DMS153 (cell line): Measurements from ENCODE around the gene FXYD7.
"Not testable (repeated sequence)": the region's sequence is repeated elsewhere in the genome, so short reads cannot be mapped to it uniquely, and the experiment has no call there.

Source experiments
- DNase-seq: peaks from one replicate; lab custom pipeline; 2025; lab: John Stamatoyannopoulos, UW

Gene FXYD7

DNA sequence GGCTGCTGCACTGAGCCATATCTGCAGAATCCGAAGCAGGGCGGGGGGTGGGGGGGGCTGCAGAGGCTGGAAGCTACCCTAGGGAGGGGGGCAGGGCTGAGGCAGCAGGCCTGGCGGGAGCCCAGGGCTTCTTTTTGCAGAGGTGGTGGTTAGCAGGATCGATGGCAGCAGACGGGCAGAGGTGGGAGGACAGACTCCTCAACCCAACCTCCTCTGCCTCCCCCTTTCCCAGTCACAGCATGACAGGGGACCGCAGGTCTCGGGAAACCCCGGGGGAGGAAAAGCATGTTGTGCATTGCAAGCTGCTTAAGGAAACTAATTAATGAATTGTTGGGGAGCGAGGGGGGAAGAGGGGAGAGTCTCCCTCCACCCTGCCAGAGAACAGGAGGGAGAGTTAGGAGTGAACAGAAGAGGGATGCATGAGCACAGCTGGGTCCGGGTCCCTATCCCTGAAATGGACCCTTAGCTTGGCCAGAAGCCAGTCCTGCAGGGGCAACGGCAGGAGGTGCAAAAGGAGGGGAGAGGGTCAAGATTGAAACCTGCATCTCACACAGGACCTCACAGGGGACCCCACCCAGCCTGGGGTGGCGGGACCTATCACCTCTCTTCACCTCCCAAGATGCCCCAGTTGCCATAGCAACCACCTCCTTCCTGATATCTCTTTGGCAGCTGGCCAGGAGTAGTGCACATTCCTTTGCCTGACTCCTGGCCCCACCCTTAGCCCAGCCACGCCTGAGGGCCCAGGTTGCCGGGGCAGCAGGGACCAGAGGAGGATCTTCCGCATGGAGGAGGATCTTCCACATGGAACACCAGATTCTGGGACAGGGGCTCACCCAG is 1.8 kb downstream of the FXYD7 start:
- no peak for DNase-seq

DNA sequence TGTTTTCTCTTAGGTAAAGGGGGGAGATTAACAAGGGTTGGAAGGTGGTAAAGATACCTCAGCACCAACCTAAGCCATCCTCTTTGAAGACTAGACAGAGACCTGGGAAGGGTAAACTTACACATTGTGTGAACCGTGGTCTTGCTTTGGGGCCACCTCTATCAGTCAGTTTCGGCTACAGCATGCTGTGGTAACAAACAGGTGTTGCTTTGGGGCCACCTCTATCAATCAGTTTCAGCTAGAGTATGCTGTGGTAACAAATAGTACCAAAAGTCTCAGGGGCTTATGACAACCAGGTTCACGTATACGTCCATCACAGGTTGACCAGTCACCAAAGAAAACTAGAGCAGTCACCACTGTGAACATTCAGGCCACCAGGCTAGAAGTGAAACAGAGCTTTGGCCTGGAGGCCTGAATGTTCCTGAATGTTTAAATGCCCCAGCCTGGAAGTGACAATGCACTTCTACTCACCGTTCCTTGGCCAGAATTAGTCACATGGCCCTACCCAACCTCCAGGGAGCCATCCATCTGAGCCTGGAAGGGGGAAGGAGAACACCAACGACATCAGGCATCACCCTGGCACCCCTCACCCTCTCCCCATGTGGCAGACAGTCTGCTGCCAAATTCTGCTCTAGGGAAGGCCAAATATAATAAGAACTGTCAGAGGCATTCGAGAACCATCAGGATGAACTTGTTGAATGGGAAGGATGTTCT is 3.8 kb downstream of the FXYD7 start:
- DNase-seq = no peak

DNA sequence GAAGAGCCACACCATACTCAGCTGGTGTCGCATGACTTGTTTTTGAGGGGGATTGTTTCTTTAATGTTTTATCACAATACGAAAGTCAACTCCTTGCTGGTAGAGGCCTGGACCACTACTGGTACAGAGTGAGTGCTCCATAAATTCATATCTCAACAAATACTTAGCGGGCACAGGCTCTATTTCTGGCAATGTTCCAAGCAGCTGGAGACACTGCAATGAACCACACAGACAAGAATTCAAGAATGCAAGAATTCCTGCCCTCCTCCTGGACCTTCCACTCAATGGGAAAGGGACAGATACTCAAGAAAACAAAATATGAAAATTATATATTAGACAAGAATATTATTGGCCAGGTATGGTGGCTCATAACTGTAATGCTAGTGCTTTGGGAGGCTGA is 6.4 kb downstream of the FXYD7 start:
- no peak for DNase-seq

DNA sequence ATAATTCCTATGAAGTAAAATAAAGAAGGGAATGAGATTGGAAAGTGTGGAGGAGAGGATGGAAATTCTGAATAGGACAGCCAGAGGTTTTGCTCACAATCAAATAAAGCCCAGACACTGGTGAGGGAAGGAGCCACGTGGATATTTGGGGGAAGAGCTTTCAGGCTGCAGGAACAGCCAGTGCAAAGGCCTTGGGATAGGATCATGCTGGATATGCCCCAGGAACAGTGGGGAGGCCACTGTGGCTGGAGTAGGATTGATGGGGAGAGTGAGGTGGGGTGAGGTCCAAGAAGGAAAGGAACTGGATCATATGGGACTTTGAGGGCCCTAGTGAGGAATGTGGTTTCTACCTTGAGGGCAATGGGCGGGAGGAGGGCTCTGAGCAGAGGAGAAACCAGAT is 7.4 kb downstream of the FXYD7 start:
- DNase-seq = no peak

DNA sequence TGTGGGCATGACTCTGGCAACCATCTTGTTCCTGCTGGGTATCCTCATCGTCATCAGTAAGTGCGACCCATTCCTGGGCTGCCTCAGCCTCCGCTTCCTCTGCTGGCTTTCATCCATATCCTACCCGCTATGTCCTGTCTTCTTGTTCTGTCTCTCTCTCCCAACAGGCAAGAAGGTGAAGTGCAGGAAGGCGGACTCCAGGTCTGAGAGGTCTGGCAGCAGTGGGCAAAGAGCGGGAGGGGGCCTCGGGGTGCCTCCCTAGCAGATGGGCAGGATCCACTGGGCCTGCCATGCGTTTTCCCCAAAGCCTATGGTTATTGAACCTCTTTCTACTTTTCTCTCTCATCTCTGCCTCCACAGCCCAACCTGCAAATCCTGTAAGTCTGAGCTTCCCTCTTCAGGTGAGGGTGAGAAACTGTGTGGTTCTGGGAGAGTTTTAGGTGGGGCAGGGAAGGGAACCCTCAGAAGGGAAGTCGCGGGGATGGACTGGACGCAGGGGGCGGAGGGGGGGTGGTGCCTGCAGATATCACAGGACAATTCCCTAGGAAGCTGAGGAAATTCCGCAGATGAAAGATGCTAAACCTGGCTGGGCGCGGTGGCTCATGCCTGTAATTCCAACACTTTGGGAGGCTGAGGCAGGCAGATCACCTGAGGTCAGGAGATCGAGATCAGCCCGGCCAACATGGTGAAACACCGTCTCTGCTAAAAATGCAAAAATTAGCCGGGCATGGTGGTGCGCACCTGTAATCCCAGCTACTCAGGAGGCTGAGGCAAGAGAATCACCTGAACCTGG is 8.4 kb downstream of the FXYD7 start:
- no peak for DNase-seq

DNA sequence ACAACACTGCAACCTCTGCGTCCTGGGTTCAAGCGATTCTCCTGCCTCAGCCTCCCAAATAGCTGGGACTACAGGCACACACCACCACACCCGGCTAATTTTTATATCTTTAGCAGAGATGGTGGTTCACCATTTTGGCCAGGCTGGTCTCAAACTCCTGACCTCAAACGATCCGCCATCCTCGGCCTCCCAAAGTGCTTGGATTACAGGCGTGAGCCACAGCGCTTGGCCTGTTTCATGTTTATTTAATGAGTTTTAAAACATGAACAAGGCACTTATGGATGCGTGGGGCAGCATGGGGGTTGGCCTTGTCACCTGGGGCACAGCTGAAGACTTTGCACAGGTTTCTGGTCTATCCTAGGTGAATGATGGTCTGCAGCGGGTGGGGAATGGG is 10.1 kb downstream of the FXYD7 start:
- DNase-seq = not testable (repeated sequence)

DNA sequence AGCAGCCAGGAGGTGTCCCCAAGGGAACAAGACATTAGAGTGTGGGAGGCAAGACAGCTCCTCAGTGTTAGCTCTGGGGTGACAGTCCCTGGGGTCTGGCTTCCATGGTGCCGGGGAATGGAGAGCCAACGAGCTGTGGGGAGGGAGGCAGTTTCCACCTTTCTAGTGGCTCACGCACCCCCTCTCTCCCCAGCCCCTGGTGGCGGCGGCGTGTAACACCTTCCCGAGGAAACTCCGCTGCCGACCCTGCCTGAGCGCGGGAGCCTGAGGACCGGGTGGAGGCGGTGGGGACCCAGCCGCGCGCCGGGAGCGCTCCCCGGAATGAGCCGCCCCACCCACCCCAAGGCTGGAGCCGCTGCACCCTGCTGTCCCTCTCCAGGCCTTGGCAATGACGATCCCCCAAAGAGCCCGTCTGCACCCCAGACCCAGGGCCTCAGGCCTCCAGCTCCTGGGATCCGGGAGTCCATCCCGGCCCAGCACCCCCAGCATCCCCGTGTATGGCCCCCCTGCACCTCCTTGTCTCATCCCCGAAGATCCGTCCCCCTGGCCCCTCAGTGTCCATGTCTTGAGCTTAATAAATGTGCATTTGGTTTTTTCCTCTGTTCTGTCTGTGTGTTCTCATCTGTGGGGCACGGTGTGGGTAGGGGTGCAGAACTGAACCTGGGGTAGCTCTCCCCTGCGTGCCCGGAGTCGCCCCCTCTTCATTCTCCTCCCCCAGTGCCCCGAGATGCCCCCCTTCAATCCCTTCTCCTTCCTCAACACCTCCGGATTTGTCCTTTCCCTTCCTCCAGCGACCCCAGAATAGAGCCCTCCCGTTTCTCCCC is 10.9 kb downstream of the FXYD7 start:
- DNase-seq = no peak

DNA sequence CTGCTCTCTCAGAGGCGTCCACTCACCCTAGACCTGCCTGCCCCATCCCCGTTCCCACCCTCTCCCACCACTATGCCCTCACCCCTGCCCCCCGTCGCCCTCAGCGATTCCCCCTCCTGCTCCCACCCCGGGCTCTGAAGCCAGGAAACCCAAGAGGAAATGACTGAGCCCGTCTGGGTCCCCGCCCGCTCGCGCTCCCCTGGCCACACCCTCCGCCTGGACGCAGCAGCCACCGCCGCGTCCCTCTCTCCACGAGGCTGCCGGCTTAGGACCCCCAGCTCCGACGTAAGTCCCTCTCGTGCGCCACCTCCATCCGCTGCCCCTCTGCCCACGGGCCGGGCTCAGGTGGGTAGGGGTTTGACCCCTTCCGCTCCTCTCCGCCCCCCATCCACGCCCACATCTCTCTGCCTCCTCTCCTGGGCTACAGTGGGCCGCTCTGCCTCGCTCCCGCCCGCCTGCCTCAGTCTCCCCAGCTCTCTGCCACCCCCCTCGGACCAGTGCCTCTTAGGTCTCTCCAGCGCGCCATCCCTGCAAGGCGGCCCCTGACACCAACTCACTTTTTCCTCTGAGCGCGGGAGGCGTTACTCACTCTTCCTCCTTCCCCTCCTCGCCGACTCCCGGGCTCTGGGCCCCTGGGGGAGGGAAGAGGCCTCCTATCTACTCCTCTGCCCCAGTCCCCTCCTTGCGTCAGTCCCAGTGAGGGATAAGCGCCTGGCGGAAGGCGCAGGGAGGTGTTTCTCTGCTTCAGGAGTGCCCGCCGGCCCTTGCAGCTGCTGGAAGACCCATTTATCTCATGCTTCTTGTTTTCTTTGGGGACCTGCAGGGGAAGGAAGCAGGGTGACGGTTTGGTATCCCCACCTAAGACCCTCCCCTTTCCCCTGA is 11.7 kb downstream of the FXYD7 start, which contains the start of gene FXYD5:
TSS of gene FXYD5 (plus strand) at position 211 of the 882 bp plus-strand sequence. CDS start 816 bp downstream, outside the sequence.
- DNase-seq = no peak

DNA sequence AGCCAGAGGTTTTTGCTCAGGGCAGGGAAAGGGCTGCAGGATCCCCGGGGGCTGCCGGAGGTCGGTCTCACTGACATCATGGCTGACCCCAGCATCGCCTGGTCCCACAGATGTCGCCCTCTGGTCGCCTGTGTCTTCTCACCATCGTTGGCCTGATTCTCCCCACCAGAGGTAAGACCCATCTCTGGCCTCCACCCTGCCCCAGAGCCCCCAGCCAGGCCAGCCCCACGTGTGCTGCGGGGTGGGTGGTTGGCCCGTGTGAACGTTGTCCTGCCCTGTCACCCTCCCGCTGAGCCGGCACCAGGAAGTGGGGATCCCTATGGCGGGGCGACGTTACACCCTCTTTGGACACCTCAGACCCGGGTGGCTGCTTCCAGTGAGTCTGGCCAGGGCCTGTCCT is 12.4 kb downstream of the FXYD7 start:
- DNase-seq = no peak

DNA sequence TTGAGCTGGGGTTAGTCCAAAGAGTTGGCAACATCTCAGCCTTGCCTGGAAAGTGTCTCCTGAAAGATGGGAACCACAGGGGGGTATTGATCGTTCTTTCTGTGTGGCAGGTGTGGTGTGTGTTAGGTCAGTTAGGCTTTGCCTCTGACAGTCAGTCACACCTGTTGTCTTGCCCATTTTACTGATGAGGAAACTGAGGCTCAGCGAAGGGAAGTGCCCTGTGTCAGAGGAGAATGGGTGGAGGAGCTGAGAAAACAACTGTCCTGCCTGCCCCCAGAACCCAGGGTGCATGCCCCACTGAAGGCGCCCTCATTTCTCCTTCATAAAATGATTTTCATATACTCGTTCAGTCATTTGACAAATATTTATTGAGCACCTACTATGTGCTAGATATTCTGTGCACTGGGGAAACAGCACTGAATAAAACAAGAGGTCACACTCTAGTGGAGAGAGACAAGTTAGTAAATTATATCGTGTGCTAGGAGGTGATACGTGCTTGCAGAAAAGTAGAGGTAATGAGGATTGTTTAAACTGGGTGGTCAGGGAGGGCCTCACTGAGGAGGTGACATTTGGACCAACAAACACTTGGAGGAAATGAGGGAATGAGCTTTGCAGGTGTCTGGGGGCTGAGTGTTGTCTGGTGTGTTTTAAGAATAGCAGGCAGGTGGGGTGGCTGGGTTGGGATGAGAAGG is 13.1 kb downstream of the FXYD7 start:
- DNase-seq = no peak

DNA sequence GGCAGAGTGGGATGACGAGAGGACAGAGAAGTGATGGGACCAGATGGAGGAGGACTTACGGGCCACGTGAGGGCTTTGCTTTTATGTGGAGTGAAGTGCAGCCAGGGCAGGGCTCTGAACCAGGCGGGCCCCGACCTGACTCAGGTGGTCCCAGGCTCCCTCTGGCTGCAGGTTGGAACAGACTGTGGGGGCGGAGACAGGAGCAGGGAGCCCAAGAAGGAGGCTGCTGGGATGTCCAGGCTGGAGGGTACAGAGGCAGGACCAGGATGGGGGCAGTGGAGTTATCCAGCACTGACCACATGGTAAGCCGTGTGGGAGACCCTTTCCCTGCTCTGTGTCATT is 13.6 kb downstream of the FXYD7 start:
- DNase-seq = no peak

DNA sequence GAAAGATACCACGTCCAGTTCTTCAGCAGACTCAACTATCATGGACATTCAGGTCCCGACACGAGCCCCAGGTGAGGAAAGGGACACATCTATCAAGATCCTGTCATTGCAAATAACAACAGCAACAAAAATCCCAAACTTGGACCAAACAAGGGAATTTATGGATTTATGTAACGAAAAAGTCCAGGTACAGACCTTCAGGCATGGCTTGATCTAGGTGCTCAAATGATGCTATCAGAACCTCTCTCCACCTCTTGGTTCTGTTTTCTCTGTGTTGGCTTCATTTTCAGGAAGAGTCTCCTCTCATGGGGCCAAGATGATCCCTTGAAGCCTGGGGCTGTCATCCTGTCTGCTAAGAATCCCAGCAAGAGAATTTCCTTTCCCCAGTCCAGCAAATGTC is 14.4 kb downstream of the FXYD7 start:
- DNase-seq = no peak

DNA sequence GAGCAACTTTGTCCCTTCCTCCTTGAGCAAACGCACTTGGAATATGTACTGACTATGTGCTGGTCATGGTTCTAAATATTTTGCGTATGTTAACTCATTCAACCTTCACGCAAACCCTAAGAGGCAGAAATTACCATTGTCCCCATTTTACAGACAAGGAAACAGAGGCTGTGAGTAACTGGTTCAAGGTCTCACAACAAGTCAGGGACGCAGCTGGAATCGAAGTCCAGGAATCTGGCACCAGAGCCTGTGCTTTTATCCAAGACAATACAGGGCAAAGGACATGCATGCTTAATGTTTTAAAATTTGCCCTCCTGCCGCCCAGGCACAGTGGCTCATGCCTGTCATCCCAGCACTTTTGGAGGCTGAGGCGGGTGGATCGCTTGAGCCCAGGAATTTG is 16.6 kb downstream of the FXYD7 start:
- no peak for DNase-seq

DNA sequence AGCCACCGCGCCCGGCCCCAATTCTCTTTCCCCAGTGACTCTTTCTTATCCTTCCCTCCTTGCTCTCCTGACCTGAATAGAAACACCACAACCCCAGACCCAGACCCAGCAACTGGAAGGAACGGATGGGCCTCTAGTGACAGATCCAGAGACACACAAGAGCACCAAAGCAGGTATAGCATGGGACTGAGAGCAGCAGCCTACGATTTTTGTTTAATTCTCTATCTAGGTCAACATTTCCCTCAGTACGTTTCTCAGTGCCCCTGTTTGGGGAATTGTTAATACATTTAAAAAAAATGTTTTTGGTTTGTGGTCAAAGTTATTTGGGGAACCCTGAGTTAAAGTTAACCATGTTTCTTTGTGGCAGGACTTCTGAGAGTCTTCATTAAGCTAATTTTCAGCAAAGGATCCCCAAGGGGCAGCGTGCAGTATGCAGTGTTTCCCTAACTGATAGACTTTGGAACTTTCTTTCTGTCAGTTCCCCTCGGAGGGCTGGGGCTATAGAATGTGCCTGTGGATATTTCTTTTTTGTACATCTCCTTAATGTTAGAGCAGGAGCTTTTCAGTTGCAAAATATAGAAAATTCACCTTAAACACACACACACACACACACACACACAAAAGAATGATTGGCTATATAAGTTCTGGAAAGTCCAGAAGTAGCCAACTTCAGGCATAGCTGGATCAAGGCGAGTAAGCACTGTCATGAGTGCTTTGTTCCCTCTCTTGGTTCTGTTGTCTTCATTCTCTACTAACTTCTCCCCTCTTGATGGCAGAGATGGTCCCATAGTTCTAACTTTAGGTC is 17.8 kb downstream of the FXYD7 start:
- DNase-seq = no peak

DNA sequence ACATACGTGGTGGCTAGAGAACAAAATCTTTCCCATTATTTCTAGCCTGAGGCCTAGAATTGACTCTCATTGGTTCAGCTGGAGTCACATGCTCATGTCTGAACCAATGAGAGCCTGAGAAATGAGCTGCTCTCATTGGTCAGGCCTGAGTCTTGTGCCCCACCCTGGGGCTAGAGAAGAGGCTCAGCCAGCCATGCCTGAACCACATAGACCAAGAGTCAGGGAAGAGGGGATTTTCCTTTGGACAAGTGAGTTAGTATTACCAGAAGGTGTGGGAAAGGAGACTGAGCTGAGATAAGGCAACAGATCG is 18.3 kb downstream of the FXYD7 start:
- no peak for DNase-seq

DNA sequence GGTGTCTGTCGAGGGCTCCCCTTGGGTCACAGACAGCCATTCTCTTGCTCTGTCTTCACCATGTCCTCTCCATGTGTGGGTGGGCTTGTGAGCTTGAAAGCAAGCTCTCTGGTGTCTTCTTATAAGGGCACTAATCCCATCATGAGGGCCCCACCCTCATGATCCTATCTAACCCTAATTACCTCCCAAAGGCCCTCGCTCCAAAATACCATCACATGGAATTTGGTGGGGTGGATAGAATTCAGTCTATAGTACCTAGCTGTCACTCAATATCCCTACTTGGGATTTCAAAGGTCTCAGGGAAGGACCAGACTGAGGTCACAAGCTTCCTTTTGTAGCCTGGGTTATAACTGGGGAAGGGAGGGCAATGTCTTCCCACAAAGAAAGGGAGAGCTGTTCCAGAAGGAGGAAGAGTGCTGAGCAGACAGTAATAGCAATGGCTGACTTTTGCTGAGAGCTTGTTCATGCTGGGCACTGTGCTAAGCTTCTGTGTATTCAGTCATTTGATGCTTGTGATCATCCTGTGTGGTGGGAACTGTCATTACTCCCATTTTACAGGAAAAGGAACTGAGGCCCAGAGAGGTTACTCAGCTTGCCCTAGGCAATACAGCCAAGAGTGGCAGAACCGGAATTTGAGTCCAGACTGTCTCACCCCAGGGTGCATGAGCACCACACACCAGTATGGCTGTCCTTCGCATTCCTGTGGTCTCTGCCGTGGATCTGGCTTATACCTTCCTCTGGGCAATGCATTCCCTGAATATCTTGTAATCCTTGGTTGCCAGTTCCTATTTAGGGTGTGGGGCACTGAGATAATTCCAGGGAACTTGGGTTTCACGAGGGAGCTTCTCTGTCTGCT is 19.6 kb downstream of the FXYD7 start:
- no peak for DNase-seq

DNA sequence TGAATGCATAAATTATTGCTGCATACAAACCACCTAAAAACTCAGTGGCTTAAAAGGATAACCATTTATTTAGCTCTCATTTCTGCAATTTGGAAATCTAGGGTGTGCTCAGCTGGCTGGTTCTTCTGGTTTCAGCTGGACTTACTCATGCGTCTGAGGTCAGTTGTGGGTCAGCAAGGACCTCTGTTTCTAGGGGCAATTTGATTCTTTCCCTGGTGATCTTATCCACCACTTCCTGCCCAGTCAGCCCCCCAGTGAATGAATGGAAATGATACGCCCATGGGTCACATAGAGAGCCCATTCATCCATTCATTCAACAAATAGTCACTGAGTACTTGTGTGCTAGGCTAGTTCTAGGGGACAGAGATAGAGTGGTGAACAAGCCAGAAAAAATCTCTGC is 21.4 kb downstream of the FXYD7 start:
- DNase-seq = no peak

DNA sequence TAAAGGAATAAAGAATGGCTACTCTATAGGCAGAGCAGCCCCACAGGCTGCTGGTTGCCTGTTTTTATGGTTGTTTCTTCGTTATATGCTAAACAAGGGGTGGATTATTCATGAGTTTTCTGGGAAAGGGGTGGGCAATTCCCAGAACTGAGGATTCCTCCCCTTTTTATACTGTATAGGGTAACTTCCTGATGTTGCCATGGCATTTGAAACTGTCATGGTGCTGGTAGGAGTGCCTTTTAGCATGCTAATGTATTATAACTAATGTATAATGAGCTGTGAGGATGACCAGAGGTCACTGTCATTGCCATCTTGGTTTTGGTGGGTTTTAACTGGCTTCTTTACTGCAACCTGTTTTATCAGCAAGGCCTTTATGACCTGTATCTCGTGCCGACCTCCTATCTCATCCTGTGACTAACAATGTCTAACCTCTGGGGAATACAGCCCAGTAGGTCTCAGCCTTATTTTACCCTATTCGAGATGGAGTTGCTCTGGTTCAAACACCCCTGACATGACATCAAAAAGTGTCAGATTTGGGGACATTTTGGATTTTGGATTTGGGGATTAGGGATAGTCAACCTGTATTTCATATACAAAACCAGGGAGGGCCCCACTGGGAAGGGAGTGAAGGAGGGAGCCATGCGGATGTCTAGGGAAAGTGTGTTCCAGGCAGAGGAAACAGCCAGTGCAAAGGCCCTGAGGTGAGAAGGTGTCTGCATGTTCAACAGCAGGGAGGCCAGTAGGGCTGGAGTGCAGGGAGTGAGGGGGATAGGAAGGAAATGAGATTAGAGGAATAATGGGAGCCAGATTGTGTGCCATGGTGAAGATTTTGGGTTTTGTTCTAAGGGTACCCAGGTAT is 22.4 kb downstream of the FXYD7 start:
- DNase-seq = no peak
